Measurements from ENCODE around the gene GADD45B. TPM values are rescaled to one million over a fixed set of nuclear protein-coding genes. Genes with fewer than 3 reads are reported as not detected.
"Not testable (repeated sequence)": the region's sequence is repeated elsewhere in the genome, so short reads cannot be mapped to it uniquely, and the experiment has no call there.

The GADD45B gene
- total RNA-seq, 1 donor from 2014 or later: 42.3 TPM

DNA sequence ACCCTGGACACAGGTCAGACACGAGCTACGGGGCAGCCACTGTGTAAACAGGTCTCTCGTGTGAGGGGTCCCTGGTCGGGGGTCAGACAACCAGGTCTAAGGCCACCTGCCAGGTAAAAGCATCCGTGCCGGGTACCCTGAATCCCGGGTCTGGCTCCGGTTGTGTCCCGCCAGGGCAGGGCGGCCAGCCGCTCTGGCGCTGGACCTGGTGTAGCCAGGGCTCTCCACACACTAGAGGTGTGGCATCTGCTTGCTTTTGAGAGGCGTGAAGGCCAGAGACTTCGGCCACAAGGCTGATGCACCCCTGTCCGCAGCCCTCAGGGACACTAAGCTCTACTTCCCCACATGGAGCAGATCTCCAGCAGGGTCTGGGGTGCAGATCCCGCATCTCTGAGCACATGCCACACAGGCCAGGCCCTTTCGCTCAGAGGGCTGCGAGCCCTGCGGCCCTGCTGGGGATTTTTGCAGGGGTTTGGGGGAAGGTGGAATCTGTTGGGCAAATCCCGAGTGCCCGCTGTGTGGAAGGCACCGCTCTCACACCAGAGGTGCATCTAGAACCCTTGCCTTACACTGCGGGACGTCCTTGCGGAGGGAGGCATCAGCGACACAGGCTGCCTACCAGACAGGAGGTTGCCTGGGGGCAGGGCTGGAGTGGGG is 34.7 kb upstream of the GADD45B start:
- intact Hi-C loops (cut with micrococcal nuclease): no loop called here
- ATAC-seq (no peak), DNase-seq (no peak)

DNA sequence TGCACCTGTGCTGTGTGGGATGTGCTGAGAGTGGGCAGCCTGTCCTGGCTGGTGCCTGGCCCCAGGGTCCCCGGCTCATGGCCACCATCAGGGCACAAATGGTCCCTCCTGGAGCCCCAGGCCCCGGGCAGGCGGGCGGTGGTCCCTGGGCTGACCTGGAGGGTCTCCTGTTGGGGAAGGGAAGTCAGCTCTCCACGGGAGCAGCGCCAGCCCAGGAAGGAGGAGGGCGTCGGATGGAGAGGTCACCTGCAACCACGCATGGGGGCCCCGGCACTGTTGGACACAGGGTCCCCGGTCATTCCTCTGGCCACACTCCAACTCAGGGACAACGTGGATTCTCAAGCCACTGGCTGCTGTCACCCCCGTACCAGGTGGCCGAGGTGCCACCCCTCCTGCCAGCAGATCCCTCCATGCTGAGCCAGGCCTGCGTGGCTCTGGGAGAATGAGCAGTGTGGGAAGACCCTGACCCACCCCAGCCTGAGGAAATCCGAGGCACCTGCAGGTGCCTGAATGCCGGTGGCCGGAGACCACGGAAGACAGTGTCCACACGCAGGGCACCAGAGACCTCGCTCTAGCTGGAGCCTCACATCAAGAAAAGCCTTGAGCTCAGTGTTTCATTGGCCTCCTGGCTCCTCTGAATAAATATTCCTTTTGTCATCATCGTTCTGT is 32.7 kb upstream of the GADD45B start:
- DNase-seq (no peak), ATAC-seq (no peak)
- intact Hi-C loops (cut with micrococcal nuclease): no loop called here

DNA sequence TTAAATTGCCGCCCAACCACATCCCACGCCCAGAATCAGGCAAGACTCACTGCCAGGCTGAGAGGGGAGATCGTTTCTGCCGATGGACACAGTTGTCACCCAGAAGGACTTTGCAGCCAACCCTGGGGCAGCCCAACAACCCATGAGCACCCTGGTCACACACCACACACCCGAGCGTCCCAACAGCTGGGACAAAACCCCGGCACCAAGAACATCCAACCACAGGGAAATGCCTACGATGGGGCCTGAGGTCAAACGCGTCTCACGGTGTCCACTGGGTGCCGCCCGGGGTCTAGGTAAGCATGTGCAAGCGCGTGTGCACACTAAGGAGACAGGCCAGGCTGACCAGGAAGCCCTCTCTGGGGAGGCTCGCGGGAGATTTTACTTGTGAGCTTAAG is 32.1 kb upstream of the GADD45B start:
- no peak for DNase-seq
- no peak for ATAC-seq
- intact Hi-C loops (cut with micrococcal nuclease): no loop called here

DNA sequence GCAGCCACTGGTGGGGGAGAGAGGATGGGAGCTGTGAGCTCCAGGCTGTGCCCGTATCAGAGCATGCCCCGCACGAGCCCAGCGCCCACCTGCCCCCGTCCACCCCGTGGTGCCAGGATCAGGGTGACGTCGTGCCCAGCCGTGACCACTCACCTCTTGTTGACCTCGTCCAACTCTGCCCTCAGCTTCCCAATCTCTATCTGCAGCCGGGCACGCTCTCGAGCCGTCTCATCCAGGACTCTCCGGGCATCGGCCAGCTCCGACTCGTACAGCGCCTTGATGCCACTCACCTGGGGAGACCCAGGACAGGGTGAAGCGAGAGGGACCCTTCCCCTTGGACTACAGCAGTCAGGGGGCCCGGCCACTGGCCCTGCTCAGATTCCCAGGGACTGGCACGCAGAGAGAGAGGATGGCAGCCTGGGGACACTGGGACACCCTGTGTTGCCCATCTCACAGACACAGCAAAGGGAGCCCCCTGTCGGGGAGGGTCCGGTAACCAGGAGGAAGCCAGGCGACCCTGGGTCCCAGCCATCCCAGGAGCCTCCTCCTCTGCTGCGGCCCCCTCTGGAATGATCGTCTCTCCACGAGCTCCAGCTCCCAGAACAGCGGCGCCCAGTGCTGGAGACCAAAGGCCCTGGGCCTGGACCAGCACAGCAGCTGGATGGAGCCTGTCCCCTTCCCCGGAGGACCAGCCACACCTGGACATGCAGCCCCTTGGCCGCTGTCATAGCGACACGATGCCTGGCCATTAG is 31.5 kb upstream of the GADD45B start:
- intact Hi-C loops (cut with micrococcal nuclease): no loop called here
- DNase-seq (no peak), ATAC-seq (no peak)

DNA sequence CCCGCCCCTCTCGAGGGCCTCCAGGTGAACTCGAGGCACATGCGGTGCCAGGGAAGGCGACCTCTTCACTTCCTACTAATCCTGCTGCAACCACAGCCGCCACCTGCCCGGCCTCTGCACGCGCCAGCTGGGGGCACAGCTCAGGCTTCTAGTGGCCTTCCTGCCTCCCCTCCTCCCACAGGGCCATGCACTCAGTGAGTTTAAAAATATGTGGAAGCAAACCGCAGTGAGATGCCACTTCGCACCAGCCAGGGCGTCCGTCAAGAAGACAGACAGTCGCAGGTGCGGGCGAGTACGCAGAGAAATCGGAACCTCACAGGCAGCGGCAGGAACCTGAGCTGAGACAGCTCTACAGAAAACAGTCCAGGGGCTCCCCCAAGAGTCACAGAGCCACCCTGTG is 29.5 kb upstream of the GADD45B start:
- DNase-seq (no peak), ATAC-seq (no peak)
- intact Hi-C loops (cut with micrococcal nuclease): no loop called here

DNA sequence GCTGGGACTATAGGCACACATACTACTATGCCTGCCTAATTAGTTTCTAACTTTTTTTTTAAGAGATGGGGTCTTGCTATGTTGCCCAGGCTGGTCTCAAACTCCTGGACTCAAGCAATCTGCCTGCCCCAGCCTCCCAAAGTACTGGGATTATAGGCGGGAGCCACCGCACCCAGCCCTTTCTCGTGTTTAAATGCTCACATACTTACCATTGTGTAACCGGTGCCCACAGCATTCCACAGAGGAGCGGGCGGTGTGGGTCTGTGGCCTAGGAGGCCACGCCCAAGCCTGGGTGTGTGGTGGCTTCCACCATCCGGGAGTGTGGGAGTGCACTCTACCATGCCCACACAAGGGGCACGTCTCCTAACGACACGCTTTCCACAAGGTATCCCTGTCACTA is 26.9 kb upstream of the GADD45B start:
- intact Hi-C loops (cut with micrococcal nuclease): no loop called here
- no peak for ATAC-seq
- DNase-seq: no peak

DNA sequence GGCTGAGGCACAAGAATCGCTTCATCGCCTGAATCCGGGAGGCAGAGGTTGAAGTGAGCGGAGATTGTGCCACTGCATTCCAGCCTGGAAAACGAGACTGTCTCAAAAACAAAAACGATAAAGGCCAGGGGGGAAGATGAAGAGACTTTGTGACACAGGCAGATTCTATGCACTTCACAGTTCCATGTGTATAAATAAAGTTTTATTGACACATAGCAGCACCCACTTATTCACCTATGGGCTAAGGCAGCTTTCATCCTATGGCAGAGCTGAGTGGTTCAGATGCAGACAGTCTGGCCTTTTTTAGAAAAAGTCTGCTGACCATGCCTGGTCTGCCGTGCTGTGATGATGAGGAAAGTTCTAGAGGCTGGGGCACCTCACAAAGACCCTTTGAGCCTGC is 24.8 kb upstream of the GADD45B start:
- no peak for DNase-seq
- intact Hi-C loops (cut with micrococcal nuclease): no loop called here

DNA sequence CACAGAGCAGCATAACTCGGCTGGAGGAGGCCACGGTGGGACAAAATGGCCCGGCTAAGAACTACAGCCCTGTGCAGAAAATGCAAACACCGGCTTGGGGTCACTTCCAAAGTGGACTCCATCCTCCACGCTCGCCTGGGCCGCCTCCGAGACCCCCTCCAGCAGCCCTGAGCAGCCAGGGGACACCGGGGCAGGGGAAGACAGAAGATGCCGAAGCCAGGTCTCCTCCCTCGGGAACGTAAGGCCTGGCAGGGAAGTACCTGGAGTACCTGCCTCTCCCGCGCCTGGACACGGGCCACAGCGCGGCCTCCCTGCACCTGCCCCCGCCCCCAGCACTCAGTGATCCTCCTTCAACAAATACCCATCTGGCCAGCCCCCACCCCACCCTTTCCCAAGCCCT is 24.2 kb upstream of the GADD45B start:
- no peak for ATAC-seq
- DNase-seq: no peak
- intact Hi-C loops (cut with micrococcal nuclease): no loop called here

More for the DNA sequence above, 24.8 kb upstream of the GADD45B start:
- no peak for ATAC-seq

DNA sequence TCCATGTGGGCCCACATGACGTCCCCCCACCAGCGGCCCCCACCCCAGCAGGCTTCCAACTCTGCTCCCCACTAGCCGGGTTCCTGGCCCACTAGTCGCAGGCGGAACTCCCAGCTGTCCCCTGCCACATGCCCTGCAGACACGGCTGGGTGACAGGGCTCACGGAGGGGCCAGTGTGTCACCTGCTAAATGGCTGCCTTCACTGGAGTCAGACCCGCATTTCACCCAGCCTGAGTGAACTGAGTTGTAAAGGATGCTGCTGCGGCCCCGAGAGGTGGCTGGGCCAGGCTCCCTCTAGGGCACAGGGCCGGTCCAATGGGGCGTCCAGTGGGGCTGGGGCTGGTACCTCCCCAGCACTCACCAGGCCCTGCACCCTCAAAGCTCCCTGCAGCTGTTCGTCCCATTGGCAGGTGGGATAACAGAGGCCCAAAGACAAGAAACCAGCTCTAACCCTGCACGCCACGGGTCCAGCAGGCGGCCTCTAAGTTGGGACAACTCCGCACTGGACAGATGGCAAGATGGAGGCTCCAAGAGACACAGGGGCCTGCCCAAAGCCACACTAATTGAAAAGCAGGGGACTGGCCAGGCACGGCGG is 22.4 kb upstream of the GADD45B start:
- intact Hi-C loops (cut with micrococcal nuclease): no loop called here
- no peak for DNase-seq
- ATAC-seq: no peak

DNA sequence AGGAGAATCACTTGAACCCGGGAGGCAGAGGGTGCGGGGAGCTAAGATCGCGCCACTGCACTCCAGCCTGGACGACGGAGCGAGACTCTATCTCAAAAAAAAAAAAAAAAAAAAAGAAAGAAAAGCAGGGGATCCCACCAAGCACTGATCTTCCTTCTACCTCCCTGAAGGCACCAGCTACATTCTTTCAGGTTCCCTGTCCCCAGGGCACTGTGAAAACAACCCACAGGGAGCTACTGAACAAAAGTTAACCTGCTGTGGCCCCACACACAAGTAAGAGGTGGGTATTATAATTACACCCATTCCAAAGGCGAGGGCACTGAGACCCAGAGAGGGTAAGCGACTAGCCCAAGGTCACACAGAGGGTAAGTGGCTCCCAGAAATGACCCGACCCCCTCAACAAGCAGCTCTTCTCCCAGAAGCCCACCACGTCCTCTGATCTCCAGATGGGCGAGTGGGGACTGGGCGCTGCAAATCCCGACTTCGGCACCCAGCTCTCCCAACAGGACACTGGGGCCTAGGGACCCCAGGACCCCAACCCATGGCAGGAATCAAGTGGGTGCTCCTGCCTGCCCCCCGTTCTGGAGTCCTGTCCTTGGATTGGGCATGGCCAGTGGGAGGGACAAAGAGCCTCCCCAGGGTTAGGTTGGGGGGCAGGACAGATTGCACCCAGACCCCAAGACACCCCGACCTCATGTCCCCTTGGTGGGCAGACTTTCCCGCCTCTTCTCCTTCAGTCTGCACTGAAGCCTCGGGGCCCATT is 21.5 kb upstream of the GADD45B start:
- intact Hi-C loops (cut with micrococcal nuclease): no loop called here
- ATAC-seq (no peak), DNase-seq (no peak)

DNA sequence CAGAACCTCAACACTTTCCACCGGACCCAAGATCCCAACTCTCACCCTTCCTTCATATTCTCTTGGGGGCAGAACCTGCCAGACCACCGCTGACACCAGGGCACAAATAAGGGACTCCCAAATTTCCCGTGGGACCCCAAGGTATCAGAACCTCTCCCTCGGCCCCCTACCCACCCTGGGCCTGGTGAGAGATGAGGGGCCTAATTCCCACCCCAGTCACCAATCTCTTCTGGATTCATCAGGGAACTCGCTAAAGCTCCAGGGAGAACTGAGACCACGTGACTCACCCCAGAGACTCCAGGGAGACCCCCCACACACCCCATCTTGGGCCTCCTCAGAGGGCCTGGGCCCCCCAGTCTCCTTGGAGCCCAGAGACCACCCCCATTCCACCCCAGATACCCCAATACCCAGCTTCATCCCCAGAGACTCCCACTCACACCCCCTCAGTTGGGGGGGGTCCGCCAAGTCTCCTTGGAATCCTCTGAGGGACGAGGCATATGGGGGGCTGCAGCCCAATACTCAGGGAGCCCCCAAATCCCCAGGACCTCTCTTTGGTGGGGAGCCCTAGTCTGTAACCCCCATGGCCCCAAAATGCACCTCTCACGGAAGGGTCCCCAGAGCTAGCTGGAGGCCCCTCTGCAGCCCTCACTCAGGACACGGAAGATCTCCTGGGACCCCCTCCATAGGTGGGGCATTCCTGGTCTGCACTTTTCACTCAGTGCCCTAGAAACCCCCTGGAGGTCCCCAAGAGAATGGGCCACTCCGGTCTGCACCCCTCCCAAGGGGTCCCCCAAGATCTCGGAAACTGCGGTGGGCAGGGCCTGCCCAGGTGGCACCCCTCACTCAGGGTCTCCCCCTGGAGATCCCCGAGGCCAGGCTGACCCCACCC is 20.7 kb upstream of the GADD45B start:
- intact Hi-C loops (cut with micrococcal nuclease): no loop called here
- no peak for DNase-seq
- ATAC-seq: no peak

DNA sequence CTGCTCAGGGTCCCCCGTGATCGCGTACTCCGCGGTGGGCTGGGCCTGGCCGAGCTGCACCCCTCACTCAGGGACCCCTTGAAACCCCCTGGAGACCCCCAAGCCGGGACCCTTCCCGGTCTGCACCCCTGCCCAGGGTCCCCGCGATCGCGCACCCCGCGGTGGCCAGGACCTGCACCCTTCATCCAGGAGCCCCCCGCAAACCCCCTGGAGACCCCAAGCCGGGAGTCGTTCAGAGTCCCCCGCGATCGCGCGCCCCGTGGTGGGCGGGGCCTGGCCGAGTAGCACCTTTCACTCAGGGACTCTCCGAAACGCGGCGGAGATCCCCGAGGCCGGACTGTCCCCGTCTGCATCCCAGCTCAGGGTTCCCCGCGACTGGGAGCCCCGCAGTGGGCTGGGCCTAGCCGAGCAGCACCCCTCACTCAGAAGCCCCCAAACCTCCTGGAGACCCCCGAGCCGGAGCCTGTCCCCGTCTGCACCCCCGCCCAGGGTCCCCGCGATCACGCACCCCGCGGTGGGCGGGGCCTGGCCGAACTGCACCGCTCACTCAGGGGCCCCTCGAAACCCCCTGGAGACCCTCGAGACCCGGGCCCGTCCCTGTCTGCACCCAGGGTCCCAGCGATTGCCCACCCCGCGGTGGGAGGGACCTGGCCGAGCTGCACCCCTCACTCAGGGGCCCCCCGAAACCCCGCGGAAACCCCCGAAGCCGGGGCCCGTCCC is 19.9 kb upstream of the GADD45B start:
- DNase-seq (peak; percentile 56), ATAC-seq (peak; percentile 30)
- intact Hi-C loops (cut with micrococcal nuclease): no loop called here

DNA sequence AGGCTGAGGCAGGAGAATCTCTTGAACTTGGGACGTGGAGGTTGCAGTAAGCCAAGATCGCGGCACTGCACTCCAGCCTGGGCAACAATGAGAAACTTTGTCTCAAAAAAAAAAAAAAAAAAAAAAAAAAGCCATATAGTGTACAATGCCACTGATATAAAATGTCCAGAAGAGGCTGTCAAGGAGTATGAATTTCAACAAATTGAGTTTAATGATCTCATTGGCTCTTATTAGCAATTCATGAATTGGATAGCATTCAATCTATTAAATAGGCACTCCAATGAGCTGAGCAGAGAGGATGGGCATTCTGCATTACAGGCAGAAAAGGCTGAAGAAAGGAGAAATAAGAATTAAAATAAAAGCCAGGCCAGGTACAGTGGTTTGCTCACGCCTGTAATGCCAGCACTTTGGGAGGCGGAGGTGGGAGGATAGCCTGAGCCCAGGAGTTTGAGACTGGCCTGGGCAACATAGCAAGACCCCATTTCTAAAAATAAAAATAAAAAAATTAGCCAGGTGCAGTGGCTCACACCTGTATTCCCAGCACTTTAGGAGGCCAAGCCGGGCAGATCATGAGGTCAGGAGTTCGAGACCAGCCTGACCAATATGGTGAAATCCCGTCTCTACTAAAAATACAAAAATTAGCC is 18.4 kb upstream of the GADD45B start:
- DNase-seq: no peak
- intact Hi-C loops (cut with micrococcal nuclease): no loop called here
- ATAC-seq: no peak

DNA sequence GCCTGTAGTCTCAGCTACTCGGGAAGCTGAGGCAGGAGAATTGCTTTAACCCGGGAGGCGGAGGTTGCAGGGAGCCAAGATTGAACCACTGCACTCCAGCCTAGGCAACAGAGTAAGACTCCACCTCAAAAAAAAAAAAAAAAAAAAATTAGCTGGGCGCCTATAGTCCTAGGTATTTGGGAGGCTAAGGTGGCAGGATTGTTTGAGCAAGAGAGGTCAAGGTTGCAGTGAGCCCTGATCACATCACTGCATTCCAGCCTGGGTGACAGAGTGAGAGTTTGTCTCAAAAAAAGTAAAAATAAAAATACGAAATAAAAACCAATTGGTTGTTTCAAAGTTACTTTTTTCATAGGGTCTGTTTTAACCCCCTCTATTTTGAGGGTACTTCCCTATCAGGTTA is 17.9 kb upstream of the GADD45B start:
- ATAC-seq (no peak), DNase-seq (no peak)
- intact Hi-C loops (cut with micrococcal nuclease): no loop called here

DNA sequence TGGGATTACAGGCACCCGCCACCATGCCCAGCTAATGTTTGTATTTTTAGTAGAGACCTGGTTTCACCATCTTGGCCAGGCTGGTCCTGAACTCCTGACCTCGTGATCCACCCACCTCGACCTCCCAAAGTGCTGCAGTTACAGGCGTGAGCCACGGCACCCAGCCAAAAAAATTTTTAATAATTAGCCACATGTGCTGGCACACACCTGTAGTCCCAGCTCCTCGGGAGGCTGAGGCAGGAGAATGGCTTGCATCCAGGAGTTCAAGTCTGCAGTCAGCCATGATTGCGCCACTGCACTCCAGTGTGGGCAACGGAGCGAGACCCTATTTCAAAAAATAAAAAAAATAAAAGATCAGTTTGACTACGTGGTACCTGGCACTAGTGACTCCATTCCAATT is 17.2 kb upstream of the GADD45B start:
- DNase-seq; ATAC-seq; intact Hi-C loops (cut with micrococcal nuclease): not testable (repeated sequence)

DNA sequence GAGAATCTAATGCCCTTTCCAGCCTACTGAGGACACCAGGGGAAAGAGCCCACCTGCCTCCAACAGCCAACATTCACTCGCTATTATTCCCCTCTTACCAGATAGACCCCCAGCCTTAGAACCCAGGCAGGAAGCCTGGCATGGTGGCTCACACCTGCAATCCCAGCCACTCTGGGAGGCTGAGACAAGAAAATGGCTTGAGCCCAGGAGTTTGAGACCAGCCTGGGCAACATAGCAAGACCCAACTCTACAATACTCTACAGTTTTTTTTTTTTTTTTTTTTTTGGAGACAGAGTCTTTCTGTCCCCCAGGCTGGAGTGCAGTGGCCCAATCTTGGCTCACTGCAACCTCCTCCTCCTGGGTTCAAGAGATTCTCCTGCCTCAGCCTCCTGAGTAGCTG is 15.7 kb upstream of the GADD45B start:
- ATAC-seq (no peak), DNase-seq (no peak)
- intact Hi-C loops (cut with micrococcal nuclease): no loop called here

All from left ventricle myocardium superior (tissue), 1 donor.